GM18502 (cell line): ENCODE measurements around the gene MITF.

Experiments
- ATAC-seq: cut with Tn5 transposase; IDR thresholded peaks from one replicate; pipeline ENCODE4 v1.9.1; 2021; ENCODE audit warnings: mild to moderate bottlenecking; ENCODE audit not compliant: unreplicated experiment, poor library complexity

MITF gene

DNA sequence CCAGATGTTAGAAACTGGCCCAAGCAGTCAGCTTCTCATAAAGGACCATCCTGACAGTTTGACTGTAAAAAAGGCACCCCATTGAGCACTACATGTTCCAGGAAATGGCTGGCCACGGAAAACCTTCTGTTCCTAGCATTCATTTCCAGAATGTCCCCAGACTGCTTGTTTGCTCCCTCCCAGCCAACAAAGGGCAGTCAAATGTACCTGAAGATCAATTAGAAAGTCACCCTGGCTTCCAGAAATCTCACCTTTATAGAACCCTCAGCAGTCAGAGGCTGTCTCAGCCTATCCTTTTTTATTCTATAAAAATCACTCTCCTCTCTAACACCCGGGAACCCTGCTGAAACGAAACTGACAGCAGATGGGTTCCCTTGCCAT lies 259.5 kb downstream of the MITF start:
- no peak for ATAC-seq

DNA sequence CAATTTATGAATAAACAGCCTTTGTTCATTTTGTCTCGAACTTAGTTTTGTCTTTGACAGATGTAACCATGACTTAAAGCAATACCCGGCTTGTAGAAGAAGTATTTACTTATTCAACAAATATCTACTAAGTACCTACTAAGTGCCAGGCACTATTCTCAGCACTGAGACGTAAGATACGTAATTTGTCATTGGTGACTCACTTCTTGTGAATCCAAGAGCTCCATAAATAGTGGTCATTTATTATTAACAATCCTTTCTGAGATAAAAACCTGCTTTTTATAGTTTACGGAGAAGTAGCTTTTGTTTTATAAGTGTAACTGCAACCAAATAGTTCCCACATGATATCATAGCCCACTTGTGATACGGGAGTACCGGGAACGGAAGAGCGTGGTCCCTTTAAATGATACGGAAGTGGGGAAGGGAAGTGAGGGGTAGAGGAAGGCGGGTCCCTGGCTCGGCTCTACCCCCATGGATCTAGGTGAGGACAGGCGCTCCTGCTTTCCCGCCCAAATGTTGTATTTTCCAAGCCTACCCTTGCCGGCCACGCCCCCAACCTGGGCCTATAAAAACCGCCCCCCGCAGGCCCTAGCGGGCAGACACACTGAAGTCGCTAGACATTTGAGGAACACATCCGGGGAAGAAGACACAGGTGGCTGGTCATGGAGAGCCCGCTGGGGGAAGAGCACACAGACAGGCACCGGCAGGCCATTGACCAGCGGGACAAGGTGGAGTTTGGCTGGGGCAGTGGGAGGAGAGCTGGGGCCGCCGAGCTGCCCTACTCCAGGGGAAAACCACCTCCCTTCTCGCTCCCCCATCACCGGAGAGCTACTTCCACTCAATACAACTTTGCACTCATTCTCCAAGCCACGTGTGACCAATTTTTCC lies 260.1 kb downstream of the MITF start, which contains the start of gene SAMMSON:
Gene SAMMSON, plus strand, starts transcription at position 594 of the 888 bp plus-strand sequence.
- ATAC-seq = no peak

DNA sequence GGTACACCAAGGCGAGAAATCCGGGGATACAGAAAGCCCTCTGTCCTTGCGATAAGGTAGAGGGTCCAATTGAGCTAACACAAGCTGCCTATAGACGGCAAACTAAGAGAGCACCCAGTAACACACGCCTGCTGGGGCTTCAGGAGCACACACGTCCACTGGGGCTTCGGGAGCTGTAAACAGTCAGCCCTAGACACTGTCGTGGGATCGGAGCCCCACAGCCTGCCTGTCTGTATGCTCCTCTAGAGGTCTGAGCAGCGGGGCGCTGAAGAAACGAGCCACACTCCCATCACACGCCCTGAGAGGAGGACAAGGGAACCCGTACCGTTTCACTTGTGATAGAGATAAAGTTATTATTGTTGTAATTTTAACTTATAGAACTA lies 260.8 kb downstream of the MITF start:
- no peak for ATAC-seq

DNA sequence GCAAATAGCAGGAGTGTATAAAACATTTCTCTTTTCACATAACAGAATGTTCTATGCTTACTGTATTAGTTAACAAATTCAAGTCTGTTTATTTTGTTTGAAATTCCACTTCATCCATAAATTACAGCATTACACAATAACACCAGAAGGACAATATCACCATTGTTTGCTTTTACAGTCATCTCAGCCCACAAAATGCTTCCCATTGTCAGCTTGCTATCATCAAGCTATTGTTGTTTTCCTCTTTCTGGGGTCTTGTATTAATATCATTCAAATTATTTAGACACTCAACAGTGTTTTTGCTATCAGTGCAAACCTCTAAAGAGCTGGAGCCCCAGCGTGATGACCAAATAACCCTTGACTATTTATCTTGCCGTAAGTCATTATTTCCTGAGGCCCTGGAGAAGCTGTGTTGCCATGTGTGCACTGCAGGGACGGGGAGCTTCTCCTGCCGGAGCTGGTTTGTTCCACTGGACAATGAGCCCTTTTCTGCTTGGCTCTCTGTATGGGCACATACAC lies 261.4 kb downstream of the MITF start:
- ATAC-seq = no peak

DNA sequence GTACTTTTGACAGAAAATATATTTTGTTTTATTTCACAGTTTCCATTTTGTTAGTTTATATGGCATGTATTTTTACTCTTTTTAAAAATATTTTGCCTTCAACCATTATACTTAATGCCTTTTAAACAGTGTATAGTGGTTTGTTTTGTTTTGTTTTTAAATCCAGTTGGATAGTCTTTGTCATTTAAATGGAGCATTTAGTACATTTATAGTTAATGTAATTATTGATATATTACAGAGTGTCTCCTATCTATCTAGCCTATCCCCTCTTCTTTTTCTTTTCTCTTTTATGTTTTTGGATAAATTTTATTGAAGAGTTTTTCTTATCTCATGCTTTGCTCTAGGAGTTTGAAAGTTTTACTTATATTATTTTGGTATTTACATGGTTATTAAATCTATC lies 263.9 kb downstream of the MITF start:
- ATAC-seq = no peak

DNA sequence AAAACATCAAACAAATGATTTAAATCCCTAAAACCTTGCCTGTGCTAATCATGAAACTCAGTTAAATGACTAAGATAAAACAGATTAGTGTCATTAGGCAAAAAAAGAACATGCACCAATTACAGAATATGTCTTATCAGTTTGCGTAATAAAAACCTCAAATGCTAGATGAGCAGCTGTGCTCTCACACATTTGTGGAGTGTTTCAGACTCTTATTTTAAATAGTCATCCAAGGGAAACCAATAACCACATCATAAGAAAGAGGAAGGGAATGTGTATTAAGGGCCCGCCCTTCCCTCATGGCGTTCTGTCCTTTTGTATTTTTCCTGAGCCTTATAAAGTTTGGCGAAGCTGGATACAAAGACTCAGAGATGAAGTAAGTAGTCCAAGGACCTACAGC lies 266.8 kb downstream of the MITF start:
- ATAC-seq = no peak

DNA sequence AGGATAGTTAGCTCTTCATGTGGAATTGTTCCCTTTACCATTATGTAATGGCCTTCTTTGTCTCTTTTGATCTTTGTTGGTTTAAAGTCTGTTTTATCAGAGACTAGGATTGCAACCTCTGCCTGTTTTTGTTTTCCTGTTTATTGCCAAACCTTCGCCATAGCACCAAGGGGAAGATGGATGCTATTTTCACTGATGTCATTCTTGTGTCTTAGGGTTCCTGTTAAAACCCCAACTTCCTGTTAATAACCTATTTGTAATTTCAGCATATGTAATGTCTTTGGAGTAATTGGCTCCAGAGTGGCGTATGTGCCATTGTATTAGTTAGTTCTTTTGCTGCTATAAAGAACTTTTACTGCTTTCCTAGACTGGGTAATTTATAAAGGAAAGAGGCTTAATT lies 271.1 kb downstream of the MITF start:
- no peak for ATAC-seq

DNA sequence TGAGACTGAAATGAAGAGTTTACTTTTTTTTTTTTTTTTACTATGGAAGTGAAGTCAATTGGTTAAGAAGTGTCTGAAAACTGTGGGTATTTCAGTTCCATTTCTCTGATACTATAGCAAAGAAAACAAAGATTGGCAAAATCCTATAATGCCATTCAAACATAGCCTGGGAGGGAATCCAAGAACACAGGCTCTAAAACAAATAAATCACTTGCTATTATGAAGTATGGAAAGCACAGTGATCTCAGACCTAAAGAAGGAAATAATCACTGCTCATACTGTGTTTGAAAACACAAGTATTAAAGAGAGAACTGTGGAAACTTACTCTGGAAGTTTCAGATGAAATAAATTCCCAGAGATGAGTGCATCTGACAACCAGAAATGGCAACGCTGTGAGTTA lies 272.3 kb downstream of the MITF start:
- no peak for ATAC-seq
